Neural crest cell (in vitro differentiated cells): ENCODE results near the gene PRR5. TPM values are rescaled to one million over a fixed set of nuclear protein-coding genes. Genes with fewer than 3 reads are reported as not detected.

Experiments
- DNase-seq: peaks from one replicate; pipeline ENCODE4 v3.0.0; 2021; ENCODE audit warnings: low read depth, mixed read lengths, low spot score
- H3K27ac Mint-ChIP-seq: one replicate; pipeline ENCODE4 v1.8.0; 2021; ENCODE audit warnings: mild to moderate bottlenecking, mixed read lengths; ENCODE audit not compliant: unreplicated experiment
- H3K27me3 Mint-ChIP-seq: 2 replicates; pipeline ENCODE4 v1.8.0; 2021; ENCODE audit warnings: low read depth, mild to moderate bottlenecking, mixed read lengths
- H3K36me3 Mint-ChIP-seq: 2 replicates; pipeline ENCODE4 v1.8.0; 2021; ENCODE audit warnings: low read depth, mild to moderate bottlenecking, mixed read lengths
- H3K4me1 Mint-ChIP-seq: 2 replicates; pipeline ENCODE4 v1.8.0; 2021; ENCODE audit warnings: mixed read lengths
- H3K4me3 Mint-ChIP-seq: one replicate; pipeline ENCODE4 v1.8.0; 2021; ENCODE audit warnings: mild to moderate bottlenecking, mixed read lengths
- H3K9me3 Mint-ChIP-seq: 2 replicates; pipeline ENCODE4 v1.8.0; 2021; ENCODE audit warnings: mixed read lengths
- CTCF ChIP-seq: fragments of 200-600 bp; sonication (generic); conservative IDR thresholded peaks from 2 replicates; pipeline ENCODE4 v1.5.0; 2021; ENCODE audit warnings: antibody characterized with exemption, mild to moderate bottlenecking
- total RNA-seq: library from RNA; stranded (reverse); gene quantifications from 2 replicates; pipeline ENCODE4 v1.2.1, GENCODE V29; 2021

PRR5 gene
- total RNA-seq, 1 donor from 2014 or later, result 11.9 TPM

DNA sequence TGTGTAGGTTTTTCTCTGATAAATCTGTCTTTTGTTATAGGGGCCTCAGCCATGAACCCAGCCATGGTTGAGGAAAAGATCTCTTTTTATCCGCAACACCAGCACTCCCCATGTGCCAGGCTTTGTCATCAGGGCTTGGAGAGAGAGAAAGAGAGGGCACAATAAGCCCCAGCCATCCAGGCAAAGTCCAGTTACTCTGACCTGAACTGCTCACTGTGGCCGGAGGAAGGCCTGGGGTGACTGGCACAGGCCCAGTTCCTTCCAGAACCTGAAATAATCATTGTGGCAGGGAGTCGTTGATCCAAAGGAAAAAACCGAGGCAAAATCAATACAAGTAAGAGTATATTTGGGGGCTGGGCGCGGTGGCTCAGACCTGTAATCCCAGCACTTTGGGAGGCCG, 46.5 kb downstream of the PRR5 start:
- no peak for DNase-seq
- no peak overlapping the region for H3K27ac Mint-ChIP-seq
- no peak for TF ChIP-seq CTCF
- H3K4me1 Mint-ChIP-seq, result peaks cover 13% of the 10 kb centered on the region
- H3K27me3 Mint-ChIP-seq, result peaks cover 62% of the 10 kb centered on the region
- H3K36me3 Mint-ChIP-seq, result no peaks in the 10 kb centered on the region
- H3K4me3 Mint-ChIP-seq, result no peak overlapping the region
- H3K9me3 Mint-ChIP-seq, result no peaks in the 10 kb centered on the region

- no peak for TF ChIP-seq CTCF
- H3K27me3 Mint-ChIP-seq, result peaks cover 72% of the 10 kb centered on the region
- no peak overlapping the region for H3K4me3 Mint-ChIP-seq
- H3K4me1 Mint-ChIP-seq, result peaks cover 13% of the 10 kb centered on the region
- H3K27ac Mint-ChIP-seq, result no peak overlapping the region
- H3K9me3 Mint-ChIP-seq, result no peaks in the 10 kb centered on the region
- H3K36me3 Mint-ChIP-seq, result no peaks in the 10 kb centered on the region
- no peak for DNase-seq
Observed at GRCh38 chr22:44750481-44750880, 48.5 kb downstream of the PRR5 start.

DNA sequence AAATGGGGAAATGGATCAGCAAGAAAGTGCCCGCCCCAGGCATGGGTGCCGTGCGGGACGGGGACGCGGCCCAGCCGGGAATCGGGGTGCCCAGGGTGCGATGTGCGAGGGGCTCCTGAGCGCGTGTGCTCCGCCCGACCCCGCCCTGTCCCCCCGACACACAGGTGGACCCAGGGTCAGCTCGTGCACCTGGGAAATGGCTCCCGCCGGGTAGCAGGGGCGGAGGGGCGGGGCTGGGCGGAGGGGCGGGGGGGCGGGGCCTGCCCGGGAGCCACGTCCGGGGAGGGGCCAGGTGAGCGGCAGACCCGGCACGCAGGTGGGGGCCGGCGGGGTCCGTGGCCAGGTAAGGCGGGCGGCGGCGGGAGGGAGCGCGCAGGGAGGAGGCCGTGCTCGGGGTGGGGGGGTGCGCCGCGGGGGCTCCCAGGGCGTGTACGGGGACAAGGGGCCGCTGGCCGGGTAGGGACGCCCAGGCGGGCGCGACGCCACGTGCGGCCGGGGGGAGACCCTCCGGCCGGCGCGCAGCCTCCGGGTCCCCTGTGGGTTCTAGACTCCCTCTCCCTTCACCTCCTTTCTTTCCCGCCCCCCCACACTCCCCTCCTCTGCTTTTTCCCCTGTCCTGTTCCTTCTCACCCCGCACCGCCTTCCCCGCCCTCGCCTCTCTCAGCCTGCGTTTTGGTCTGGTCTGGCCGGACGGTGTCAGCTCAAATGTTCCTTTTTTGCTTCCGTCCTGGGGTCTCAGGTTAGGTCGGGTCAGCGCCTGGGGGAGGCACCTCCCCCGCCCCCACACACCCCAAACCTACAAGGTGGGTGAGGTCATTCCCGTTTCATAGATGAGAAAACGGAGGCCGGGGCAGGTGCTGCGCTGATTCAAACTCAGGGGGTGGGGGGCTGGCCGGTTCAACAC, 50.5 kb downstream of the PRR5 start, which contains the start of gene ARHGAP8:
TSS of gene ARHGAP8 (plus strand) at position 291 of the 904 bp plus-strand sequence. CDS start 33,953 bp downstream, outside the sequence.
- Mint-ChIP-seq H3K36me3 (no peaks in the 10 kb centered on the region), H3K4me1 (no peaks in the 10 kb centered on the region), H3K27ac (no peak within 1 kb of the TSS), H3K4me3 (no peak within 1 kb of the TSS), H3K9me3 (no peaks in the 10 kb centered on the region), H3K27me3 (peaks cover 73% of the 10 kb centered on the region)
- no peak for DNase-seq
- no peak for TF ChIP-seq CTCF

GRCh38 chr22:44753189-44754042, 51.4 kb downstream of the PRR5 start:
- H3K4me3 Mint-ChIP-seq, result no peak overlapping the region
- peaks cover 72% of the 10 kb centered on the region for H3K27me3 Mint-ChIP-seq
- TF ChIP-seq CTCF, result no peak
- H3K27ac Mint-ChIP-seq, result no peak overlapping the region
- no peaks in the 10 kb centered on the region for H3K4me1 Mint-ChIP-seq
- no peak for DNase-seq
- no peaks in the 10 kb centered on the region for H3K36me3 Mint-ChIP-seq
- no peaks in the 10 kb centered on the region for H3K9me3 Mint-ChIP-seq

GRCh38 chr22:44754998-44755397, 53.0 kb downstream of the PRR5 start:
- Mint-ChIP-seq H3K4me3 (no peak overlapping the region), H3K36me3 (no peaks in the 10 kb centered on the region), H3K9me3 (no peaks in the 10 kb centered on the region), H3K27ac (no peak overlapping the region), H3K27me3 (peaks cover 67% of the 10 kb centered on the region), H3K4me1 (no peaks in the 10 kb centered on the region)
- TF ChIP-seq CTCF, result no peak
- DNase-seq, result no peak
